GM18951 (cell line): ENCODE results near the gene OOSP4A.

Experiments used
- POLR2A ChIP-seq: IDR thresholded peaks from 4 replicates; pipeline ENCODE4 v1.6.1; 2011; ENCODE audit warnings: mild to moderate bottlenecking; ENCODE audit not compliant: insufficient read length, insufficient read depth; ENCODE audit errors: extremely low read depth
- in situ Hi-C: fragments of 300-500 bp; cut with MboI; formaldehyde crosslinking; loops from one replicate; pipeline ENCODE4 v1.12.0; 2022; ENCODE audit warnings: low sequenced_read_pairs, mixed read lengths, inconsistent platforms; ENCODE audit not compliant: unreplicated experiment

OOSP4A gene

GRCh38 chr11:59963733-59964132 is at the start of gene OOSP4A:
TSS of gene OOSP4A (plus strand) at chr11:59964033. CDS start at chr11:59964033, 0 bp downstream.
- no peak for TF ChIP-seq POLR2A
- in situ Hi-C loops, result no loop called here

GRCh38 chr11:59918480-59918879 is 45.4 kb upstream of the OOSP4A start:
- no peak for TF ChIP-seq POLR2A

GRCh38 chr11:59918987-59919589 is 44.7 kb upstream of the OOSP4A start:
- no peak for TF ChIP-seq POLR2A
- in situ Hi-C loops, result no loop called here

More at GRCh38 chr11:59918480-59918879, 45.4 kb upstream of the OOSP4A start:
- in situ Hi-C loops, result no loop called here

- TF ChIP-seq POLR2A, result no peak
- in situ Hi-C loops, result no loop called here
Observed at GRCh38 chr11:59923813-59924212, 40.0 kb upstream of the OOSP4A start.

- TF ChIP-seq POLR2A, result no peak
Observed at GRCh38 chr11:59931688-59932087, 32.1 kb upstream of the OOSP4A start.

GRCh38 chr11:59938132-59938531 is 25.7 kb upstream of the OOSP4A start, which contains the start of gene OOSP1:
TSS of gene OOSP1 (plus strand) at chr11:59938432. CDS start at chr11:59938455, 23 bp downstream.
- no peak for TF ChIP-seq POLR2A
- in situ Hi-C loops, result no loop called here

More at GRCh38 chr11:59931688-59932087, 32.1 kb upstream of the OOSP4A start:
- in situ Hi-C loops, result no loop called here

GRCh38 chr11:59938718-59939117 is 25.1 kb upstream of the OOSP4A start:
- in situ Hi-C loops, result no loop called here
- no peak for TF ChIP-seq POLR2A

GRCh38 chr11:59939482-59939881 is 24.4 kb upstream of the OOSP4A start:
- TF ChIP-seq POLR2A, result no peak
- in situ Hi-C loops, result no loop called here

GRCh38 chr11:59941091-59941490 is 22.7 kb upstream of the OOSP4A start:
- no peak for TF ChIP-seq POLR2A
- in situ Hi-C loops, result no loop called here

- in situ Hi-C loops, result no loop called here
- TF ChIP-seq POLR2A, result no peak
Observed at GRCh38 chr11:59943997-59944714, 19.7 kb upstream of the OOSP4A start.

- TF ChIP-seq POLR2A, result no peak
- in situ Hi-C loops, result no loop called here
Observed at GRCh38 chr11:59944720-59945119, 19.1 kb upstream of the OOSP4A start.

GRCh38 chr11:59953463-59954218 is 10.2 kb upstream of the OOSP4A start:
- TF ChIP-seq POLR2A, result no peak
- in situ Hi-C loops, result no loop called here

- in situ Hi-C loops, result no loop called here
- no peak for TF ChIP-seq POLR2A
Observed at GRCh38 chr11:59954219-59954847, 9.5 kb upstream of the OOSP4A start.
